Measurements from ENCODE around the gene FAM193B.

FAM193B gene

GRCh38 chr5:177554474-177555111 is at the start of gene FAM193B:
Gene FAM193B, minus strand, starts transcription at chr5:177554563. Its CDS starts 105 bp downstream, at chr5:177554458.
- DNase-seq (ENCODE audit: low spot score): peak; percentile 96

DNA sequence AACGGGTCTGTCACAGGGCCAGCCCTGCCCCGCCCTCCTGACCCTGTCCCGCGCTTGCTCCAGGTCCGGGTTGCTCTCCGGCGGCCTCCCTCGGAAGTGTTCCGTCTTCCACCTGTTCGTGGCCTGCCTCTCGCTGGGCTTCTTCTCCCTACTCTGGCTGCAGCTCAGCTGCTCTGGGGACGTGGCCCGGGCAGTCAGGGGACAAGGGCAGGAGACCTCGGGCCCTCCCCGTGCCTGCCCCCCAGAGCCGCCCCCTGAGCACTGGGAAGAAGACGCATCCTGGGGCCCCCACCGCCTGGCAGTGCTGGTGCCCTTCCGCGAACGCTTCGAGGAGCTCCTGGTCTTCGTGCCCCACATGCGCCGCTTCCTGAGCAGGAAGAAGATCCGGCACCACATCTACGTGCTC is 49.8 kb upstream of the FAM193B start:
- no peak for DNase-seq (ENCODE audit: low spot score)

- no peak for DNase-seq (ENCODE audit: low spot score)
Measured at GRCh38 chr5:177603631-177604030, 49.3 kb upstream of the FAM193B start.

- DNase-seq (ENCODE audit: low spot score): no peak
Measured at GRCh38 chr5:177602458-177602830, 48.1 kb upstream of the FAM193B start.

GRCh38 chr5:177601577-177602457 is 47.5 kb upstream of the FAM193B start:
- no peak for DNase-seq (ENCODE audit: low spot score)

DNA sequence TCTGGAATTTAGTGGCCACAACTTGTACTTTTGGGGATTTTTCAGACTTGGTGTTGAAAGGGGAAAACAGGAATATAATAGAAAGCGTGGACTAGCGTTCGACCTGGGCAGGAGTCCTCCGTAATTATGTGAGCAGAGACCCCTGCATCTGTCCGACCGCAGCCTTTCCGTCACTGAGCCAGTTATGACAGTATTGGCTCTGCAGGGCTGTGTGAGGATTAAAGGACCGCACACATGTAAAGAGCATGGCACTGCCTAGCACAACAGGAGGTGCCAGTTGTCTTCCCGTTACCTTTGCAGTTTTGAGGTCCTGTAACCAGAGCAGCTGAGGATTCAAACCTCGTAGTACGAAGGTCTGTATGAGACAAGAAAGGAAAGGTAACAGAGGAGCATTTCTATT is 46.8 kb upstream of the FAM193B start:
- DNase-seq (ENCODE audit: low spot score): no peak

DNA sequence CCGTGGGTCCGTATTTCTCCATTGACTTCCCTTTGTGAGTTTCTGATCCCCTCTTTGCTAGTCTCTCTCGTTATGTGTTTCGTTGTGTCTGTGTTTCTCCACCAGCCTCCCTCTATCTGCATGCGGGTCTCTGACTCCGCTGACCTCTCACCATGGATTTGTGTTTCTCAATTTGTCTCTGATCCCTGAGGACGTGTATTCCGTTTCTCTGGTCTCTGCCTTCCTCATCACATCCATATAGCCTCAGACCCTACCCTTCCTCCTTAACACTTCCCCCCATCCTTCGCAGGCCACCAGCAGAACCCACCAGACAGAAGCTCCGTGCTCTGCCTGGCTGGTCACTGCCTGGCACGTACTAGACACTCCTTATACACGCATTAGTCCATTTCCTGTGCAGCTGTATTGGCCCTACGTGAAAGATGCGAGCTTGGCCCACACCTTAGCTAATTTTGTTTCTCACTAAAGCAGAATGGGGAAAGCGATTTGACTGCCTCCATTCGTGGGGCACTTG is 46.2 kb upstream of the FAM193B start:
- peak; percentile 4 for DNase-seq (ENCODE audit: low spot score)

GRCh38 chr5:177599731-177600507 is 45.6 kb upstream of the FAM193B start, which contains the start of gene B4GALT7:
Gene B4GALT7, plus strand, starts transcription at chr5:177600132. Its CDS starts 79 bp downstream, at chr5:177600211.
- peak; percentile 78 for DNase-seq (ENCODE audit: low spot score)

DNA sequence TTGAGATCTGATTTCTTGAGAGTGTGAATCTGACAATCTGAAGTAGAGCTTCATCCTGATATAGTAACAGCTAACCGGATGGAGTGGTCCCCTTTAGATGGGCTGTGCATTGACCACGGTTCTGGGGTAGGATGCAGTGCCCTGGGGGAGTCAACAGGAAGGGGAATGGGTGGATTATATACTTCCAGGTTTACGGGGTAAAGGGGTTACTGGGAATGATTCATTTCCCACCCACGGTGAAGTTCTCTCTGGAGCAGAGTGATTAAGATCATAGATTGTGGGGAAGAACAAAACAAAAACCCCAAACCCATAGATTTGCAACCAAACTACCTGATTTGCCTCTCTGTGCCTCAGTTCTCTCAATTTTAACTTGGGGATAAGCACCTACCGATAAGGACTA is 44.1 kb upstream of the FAM193B start:
- no peak for DNase-seq (ENCODE audit: low spot score)

- no peak for DNase-seq (ENCODE audit: low spot score)
Measured at GRCh38 chr5:177596775-177597238, 42.4 kb upstream of the FAM193B start.

DNA sequence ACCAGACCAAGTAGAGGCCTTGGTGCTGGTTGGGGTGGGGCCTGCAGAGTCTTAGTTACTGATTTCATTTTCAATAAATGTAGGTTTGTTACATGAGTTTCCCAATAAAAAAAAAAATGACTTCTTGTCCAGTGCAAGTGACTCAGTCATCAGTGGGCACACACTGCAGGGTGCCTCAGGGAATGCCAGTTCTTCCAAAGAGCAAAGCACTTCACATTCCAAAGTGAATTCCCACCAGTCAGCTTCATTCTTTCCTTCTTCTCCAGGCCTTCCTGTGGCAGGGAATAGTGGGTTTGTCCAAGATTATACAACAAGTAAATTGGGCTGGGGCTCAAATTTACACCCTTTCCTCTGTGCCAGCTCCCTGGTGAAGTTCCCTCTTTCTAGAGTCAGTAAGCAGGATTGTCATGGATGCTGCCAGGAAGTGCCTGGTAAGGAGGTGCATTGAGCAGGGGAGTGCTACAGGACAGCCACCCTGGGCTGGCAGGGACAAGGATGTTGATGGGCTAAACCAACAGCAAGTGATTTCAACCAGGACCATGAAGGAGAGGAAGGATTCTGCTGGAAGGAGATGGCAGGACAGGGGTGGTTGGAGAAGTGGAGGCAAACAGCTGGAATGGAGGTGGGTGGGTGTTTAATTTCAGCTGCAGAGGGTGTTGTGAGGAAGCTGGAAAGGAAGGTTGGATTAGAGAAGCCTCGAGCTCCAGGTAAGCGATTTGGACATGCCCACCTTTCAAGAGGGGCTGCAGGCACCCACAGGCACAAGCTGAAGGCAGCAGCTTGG is 41.8 kb upstream of the FAM193B start:
- no peak for DNase-seq (ENCODE audit: low spot score)

DNA sequence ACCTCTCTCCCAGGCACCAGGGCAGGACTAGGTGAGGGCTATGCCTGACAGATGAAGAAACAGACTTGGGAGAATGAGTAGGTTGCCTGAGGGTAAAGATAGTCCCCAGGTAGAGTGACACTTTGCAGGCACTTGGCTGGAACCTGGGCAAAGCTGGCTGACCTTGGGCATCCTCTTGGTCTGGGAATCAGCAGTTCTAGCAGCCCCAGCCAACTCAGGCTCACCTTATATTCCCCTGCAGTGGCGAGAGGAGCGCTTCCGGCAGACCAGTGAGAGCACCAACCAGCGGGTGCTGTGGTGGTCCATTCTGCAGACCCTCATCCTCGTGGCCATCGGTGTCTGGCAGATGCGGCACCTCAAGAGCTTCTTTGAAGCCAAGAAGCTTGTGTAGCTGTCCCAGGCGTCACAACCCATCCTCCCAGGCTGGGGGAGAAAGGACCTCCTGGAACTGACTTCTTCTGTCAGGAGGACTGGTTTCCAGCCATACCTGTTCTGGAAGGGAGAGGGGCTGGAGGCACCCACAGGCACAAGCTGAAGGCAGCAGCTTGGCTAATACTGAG is 40.7 kb upstream of the FAM193B start:
- no peak for DNase-seq (ENCODE audit: low spot score)

GRCh38 chr5:177594071-177594470 is 39.7 kb upstream of the FAM193B start:
- DNase-seq (ENCODE audit: low spot score): no peak

DNA sequence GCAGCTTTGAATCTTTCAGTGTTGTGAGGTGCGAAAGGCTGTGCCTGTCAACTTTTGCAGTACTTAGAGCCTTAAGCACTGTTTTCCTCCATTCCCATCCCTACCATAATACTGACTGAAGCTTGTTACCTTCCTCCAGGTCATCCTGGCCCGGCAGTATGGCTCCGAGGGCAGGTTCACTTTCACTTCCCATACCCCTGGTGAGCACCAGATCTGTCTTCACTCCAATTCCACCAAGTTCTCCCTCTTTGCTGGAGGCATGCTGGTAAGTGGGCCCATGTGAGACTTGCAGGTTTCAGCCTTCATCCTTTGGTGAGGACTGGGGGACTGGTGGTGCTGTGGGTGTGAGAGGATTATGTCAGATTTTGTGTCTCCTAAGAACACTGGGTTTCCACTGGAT is 39.1 kb upstream of the FAM193B start:
- no peak for DNase-seq (ENCODE audit: low spot score)

- no peak for DNase-seq (ENCODE audit: low spot score)
Measured at GRCh38 chr5:177592905-177593304, 38.5 kb upstream of the FAM193B start.

GRCh38 chr5:177592010-177592834 is 37.9 kb upstream of the FAM193B start, which contains the start of gene TMED9:
Gene TMED9, plus strand, starts transcription at chr5:177592203. Its CDS starts 12 bp downstream, at chr5:177592215.
- DNase-seq (ENCODE audit: low spot score): peak; percentile 88

- no peak for DNase-seq (ENCODE audit: low spot score)
Measured at GRCh38 chr5:177591690-177592009, 37.3 kb upstream of the FAM193B start.

GRCh38 chr5:177590406-177590805 is 36.0 kb upstream of the FAM193B start:
- DNase-seq (ENCODE audit: low spot score): no peak

- no peak for DNase-seq (ENCODE audit: low spot score)
Measured at GRCh38 chr5:177588413-177588909, 34.1 kb upstream of the FAM193B start.

- DNase-seq (ENCODE audit: low spot score): no peak
Measured at GRCh38 chr5:177578316-177578715, 24.0 kb upstream of the FAM193B start.
